ENCODE data around the gene PSORS1C1.
"Not testable (repeated sequence)": the region's sequence is repeated elsewhere in the genome, so short reads cannot be mapped to it uniquely, and the experiment has no call there.

The PSORS1C1 gene

DNA sequence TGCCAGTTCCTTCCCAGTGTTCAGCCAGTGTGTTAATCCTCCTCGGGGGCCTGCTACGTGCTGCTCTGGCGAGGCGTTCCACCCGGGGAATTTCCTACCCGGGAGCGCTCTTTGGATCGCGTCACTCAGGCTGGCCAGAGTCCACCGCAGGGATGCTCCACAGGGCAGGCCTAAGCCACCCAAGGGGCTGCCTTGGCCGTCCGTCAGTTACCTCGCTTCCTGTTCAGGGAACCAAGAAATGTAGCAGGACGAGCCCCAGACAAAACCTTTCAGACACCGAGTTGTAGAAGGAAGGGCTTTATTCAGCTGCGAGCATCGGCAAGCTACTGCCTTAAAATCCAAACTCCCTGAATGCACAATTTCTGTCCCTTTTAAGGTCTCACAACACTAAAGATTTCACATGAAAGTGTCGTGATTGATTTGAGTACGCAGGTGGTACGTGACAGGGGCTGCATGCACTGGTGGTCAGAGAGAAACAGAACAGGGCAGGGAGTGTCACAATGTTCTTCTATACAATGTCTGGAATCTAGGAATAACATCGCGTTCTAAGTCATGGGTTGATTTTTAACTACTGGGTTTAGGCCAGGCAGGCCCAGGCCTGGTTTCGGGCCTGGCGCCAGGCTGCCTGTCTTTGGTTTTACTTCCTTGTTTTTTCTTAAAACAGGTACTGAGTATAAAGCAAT, 71.6 kb downstream of the PSORS1C1 start:
- TF ChIP-seq, protein P1, sequence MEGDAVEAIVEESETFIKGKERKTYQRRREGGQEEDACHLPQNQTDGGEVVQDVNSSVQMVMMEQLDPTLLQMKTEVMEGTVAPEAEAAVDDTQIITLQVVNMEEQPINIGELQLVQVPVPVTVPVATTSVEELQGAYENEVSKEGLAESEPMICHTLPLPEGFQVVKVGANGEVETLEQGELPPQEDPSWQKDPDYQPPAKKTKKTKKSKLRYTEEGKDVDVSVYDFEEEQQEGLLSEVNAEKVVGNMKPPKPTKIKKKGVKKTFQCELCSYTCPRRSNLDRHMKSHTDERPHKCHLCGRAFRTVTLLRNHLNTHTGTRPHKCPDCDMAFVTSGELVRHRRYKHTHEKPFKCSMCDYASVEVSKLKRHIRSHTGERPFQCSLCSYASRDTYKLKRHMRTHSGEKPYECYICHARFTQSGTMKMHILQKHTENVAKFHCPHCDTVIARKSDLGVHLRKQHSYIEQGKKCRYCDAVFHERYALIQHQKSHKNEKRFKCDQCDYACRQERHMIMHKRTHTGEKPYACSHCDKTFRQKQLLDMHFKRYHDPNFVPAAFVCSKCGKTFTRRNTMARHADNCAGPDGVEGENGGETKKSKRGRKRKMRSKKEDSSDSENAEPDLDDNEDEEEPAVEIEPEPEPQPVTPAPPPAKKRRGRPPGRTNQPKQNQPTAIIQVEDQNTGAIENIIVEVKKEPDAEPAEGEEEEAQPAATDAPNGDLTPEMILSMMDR (IDR thresholded peaks at IDR 0.05) = no peak
- peak overlapping the region; percentile 37 to 43 for H3K4me3 ChIP-seq
- no peaks in the 10 kb centered on the region for H3K27me3 ChIP-seq
- no peaks in the 10 kb centered on the region for H3K36me3 ChIP-seq
- peaks cover 0 to 7% (median 0%) of the 10 kb centered on the region in 4 donors for H3K4me1 ChIP-seq
- no peaks in the 10 kb centered on the region for H3K9me3 ChIP-seq
- DNase-seq = peak; percentile 65 to 91
- peak overlapping the region; percentile 75 to 89 for H3K27ac ChIP-seq
- intact Hi-C loops (cut with DNase I; ENCODE audit: low total_unique reads) = no loop called here

DNA sequence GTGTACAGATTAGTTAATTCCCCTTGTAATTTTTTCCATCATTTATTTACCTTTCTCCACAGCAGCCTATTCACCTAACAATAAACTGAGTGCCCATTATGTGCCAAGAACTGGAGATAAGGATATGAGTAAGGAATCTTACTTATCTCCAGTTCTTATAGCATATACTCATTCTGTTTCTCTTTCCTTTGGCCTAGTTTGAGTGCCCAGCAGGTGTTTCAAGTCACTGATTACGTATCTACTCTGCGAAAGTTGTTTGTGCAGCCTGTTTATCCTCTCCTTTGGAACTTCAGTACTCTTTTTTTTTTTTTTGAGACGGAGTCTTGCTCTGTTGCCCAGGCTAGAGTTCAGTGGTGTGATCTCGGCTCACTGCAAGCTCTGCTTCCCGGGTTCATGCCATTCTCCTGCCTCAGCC, 73.2 kb downstream of the PSORS1C1 start:
- no peaks in the 10 kb centered on the region for H3K27me3 ChIP-seq
- peak overlapping the region in 1 of 2 donors; percentile 89 for H3K27ac ChIP-seq
- H3K36me3 ChIP-seq = no peaks in the 10 kb centered on the region
- no peak overlapping the region for H3K4me3 ChIP-seq
- H3K4me1 ChIP-seq = peaks cover 0 to 7% (median 0%) of the 10 kb centered on the region in 4 donors
- DNase-seq = no peak
- TF ChIP-seq, protein P1 (IDR thresholded peaks at IDR 0.05) = no peak
- intact Hi-C loops (cut with DNase I; ENCODE audit: low total_unique reads) = no loop called here
- H3K9me3 ChIP-seq = no peaks in the 10 kb centered on the region

DNA sequence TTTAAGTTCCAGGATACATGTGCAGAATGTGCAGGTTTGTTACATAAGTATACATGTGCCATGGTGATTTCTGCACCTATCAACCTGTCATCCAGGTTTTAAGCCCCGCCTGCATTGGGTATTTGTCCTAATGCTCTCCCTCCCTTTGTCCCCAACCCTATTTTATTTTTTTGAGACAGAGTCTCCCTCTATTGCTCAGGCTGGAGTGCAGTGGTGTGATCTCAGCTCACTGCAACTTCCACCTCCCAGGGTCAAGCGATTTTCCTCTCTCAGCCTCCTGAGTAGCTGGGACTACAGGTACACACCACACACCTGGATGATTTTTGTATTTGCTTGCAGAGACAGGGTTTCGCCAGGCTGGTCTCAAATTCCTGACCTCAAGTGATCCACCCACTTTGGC, 74.6 kb downstream of the PSORS1C1 start:
- H3K9me3 ChIP-seq; H3K4me3 ChIP-seq; H3K27me3 ChIP-seq; H3K4me1 ChIP-seq; H3K27ac ChIP-seq; intact Hi-C loops (cut with DNase I; ENCODE audit: low total_unique reads); DNase-seq; H3K36me3 ChIP-seq: not testable (repeated sequence)

Measured in tibial artery (tissue), 4 donors.